Neural crest cell (in vitro differentiated cells): Measurements from ENCODE around the gene WNT10A. TPM values are rescaled to one million over a fixed set of nuclear protein-coding genes. Genes with fewer than 3 reads are reported as not detected.

ENCODE experiments used
- DNase-seq: peaks from one replicate; pipeline ENCODE4 v3.0.0; 2021; ENCODE audit warnings: low read depth, mixed read lengths, low spot score
- H3K27ac Mint-ChIP-seq: one replicate; pipeline ENCODE4 v1.8.0; 2021; ENCODE audit warnings: mild to moderate bottlenecking, mixed read lengths; ENCODE audit not compliant: unreplicated experiment
- H3K27me3 Mint-ChIP-seq: 2 replicates; pipeline ENCODE4 v1.8.0; 2021; ENCODE audit warnings: low read depth, mild to moderate bottlenecking, mixed read lengths
- H3K36me3 Mint-ChIP-seq: 2 replicates; pipeline ENCODE4 v1.8.0; 2021; ENCODE audit warnings: low read depth, mild to moderate bottlenecking, mixed read lengths
- H3K4me1 Mint-ChIP-seq: 2 replicates; pipeline ENCODE4 v1.8.0; 2021; ENCODE audit warnings: mixed read lengths
- H3K4me3 Mint-ChIP-seq: one replicate; pipeline ENCODE4 v1.8.0; 2021; ENCODE audit warnings: mild to moderate bottlenecking, mixed read lengths
- H3K9me3 Mint-ChIP-seq: 2 replicates; pipeline ENCODE4 v1.8.0; 2021; ENCODE audit warnings: mixed read lengths
- total RNA-seq: library from RNA; stranded (reverse); gene quantifications from 2 replicates; pipeline ENCODE4 v1.2.1, GENCODE V29; 2021
- TF ChIP-seq, protein P1 (sequence below): fragments of 200-600 bp; sonication (generic); conservative IDR thresholded peaks from 2 replicates; pipeline ENCODE4 v1.5.0; 2021; ENCODE audit warnings: antibody characterized with exemption, mild to moderate bottlenecking

The WNT10A gene
- total RNA-seq, 1 donor from 2014 or later: not detected

- peaks cover 4% of the 10 kb centered on the region for H3K36me3 Mint-ChIP-seq
- TF ChIP-seq, protein P1, sequence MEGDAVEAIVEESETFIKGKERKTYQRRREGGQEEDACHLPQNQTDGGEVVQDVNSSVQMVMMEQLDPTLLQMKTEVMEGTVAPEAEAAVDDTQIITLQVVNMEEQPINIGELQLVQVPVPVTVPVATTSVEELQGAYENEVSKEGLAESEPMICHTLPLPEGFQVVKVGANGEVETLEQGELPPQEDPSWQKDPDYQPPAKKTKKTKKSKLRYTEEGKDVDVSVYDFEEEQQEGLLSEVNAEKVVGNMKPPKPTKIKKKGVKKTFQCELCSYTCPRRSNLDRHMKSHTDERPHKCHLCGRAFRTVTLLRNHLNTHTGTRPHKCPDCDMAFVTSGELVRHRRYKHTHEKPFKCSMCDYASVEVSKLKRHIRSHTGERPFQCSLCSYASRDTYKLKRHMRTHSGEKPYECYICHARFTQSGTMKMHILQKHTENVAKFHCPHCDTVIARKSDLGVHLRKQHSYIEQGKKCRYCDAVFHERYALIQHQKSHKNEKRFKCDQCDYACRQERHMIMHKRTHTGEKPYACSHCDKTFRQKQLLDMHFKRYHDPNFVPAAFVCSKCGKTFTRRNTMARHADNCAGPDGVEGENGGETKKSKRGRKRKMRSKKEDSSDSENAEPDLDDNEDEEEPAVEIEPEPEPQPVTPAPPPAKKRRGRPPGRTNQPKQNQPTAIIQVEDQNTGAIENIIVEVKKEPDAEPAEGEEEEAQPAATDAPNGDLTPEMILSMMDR: no peak
- H3K9me3 Mint-ChIP-seq: peaks cover 5% of the 10 kb centered on the region
- H3K27ac Mint-ChIP-seq: no peak overlapping the region
- no peak for DNase-seq
- peaks cover 68% of the 10 kb centered on the region for H3K27me3 Mint-ChIP-seq
- H3K4me1 Mint-ChIP-seq: no peaks in the 10 kb centered on the region
- H3K4me3 Mint-ChIP-seq: no peak overlapping the region
Observed at GRCh38 chr2:218850796-218851195, 29.9 kb upstream of the WNT10A start.

DNA sequence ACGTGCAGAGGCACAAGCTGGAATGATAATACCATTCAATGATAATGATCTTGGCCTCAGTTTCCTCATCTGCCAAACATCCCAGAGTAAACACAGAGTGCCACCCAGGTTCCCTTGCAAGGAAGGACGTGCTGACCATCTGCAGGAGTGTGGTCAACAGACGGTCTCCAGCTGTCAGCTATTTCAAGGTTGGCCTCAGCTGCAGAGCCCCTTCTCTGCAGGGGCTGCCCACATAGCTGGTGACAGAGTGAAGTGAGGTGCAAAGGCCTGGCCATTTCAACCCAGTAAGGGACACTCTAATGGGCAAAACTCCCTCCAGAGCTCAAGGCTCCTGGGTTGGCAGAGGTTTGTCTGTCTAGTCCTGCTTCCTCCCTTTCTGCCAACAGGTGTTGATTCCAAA, 29.4 kb upstream of the WNT10A start:
- no peak overlapping the region for H3K27ac Mint-ChIP-seq
- TF ChIP-seq, protein P1: no peak
- DNase-seq: no peak
- peaks cover 5% of the 10 kb centered on the region for H3K9me3 Mint-ChIP-seq
- H3K36me3 Mint-ChIP-seq: peaks cover 4% of the 10 kb centered on the region
- H3K27me3 Mint-ChIP-seq: peaks cover 73% of the 10 kb centered on the region
- H3K4me3 Mint-ChIP-seq: no peak overlapping the region
- H3K4me1 Mint-ChIP-seq: no peaks in the 10 kb centered on the region

- TF ChIP-seq, protein P1: peak; percentile 86
Observed at GRCh38 chr2:218852911-218853667, 27.6 kb upstream of the WNT10A start.

GRCh38 chr2:218853766-218854165, 26.9 kb upstream of the WNT10A start:
- Mint-ChIP-seq H3K36me3 (no peaks in the 10 kb centered on the region), H3K9me3 (no peaks in the 10 kb centered on the region), H3K4me3 (no peak overlapping the region), H3K4me1 (no peaks in the 10 kb centered on the region), H3K27me3 (peaks cover 86% of the 10 kb centered on the region), H3K27ac (no peak overlapping the region)
- no peak for DNase-seq
- TF ChIP-seq, protein P1: no peak

More at GRCh38 chr2:218852911-218853667, 27.6 kb upstream of the WNT10A start:
- peak; percentile 58 for DNase-seq
- peaks cover 83% of the 10 kb centered on the region for H3K27me3 Mint-ChIP-seq
- H3K27ac Mint-ChIP-seq: peak overlapping the region; percentile 58
- no peaks in the 10 kb centered on the region for H3K9me3 Mint-ChIP-seq
- H3K4me3 Mint-ChIP-seq: no peak overlapping the region
- H3K4me1 Mint-ChIP-seq: no peaks in the 10 kb centered on the region
- H3K36me3 Mint-ChIP-seq: no peaks in the 10 kb centered on the region

GRCh38 chr2:218854860-218855259, 25.8 kb upstream of the WNT10A start:
- H3K4me3 Mint-ChIP-seq: no peak overlapping the region
- no peaks in the 10 kb centered on the region for H3K4me1 Mint-ChIP-seq
- no peak for DNase-seq
- no peaks in the 10 kb centered on the region for H3K36me3 Mint-ChIP-seq
- no peak overlapping the region for H3K27ac Mint-ChIP-seq
- H3K27me3 Mint-ChIP-seq: peaks cover 89% of the 10 kb centered on the region
- H3K9me3 Mint-ChIP-seq: no peaks in the 10 kb centered on the region
- TF ChIP-seq, protein P1: no peak
